HG03108 (cell line): ENCODE results near the gene YWHAG.
"Not testable (repeated sequence)": the region's sequence is repeated elsewhere in the genome, so short reads cannot be mapped to it uniquely, and the experiment has no call there.

Experiments
- ATAC-seq: cut with Tn5 transposase; IDR thresholded peaks from one replicate; pipeline ENCODE4 v1.9.1; 2021; ENCODE audit warnings: moderate library complexity; ENCODE audit not compliant: unreplicated experiment

Gene YWHAG

DNA sequence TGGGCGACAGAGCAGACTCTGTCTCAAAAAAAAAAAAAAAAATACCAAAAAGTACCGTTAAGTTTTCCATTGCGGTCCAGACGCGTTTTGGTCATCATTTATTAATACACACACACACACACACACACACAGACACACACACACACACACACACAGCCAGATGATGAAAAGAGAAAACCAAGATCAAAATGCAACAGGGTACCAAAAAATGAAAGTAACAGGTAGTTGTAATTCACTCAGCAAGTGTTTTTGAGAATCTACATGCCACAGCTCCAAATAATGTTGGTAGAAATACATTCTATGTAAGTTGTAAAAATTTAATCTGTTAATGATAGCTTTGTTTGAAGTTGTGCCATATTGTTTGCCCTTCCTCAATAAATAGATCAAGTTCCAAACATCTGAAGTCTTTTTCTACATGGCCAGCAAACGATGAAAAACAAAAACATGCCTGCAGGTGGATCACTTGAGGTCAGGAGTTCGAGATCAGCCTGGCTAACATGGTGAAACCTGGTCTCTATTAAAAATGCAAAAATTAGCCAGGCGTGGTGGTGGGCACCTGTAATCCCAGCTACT, 9.4 kb downstream of the YWHAG start:
- no peak for ATAC-seq

DNA sequence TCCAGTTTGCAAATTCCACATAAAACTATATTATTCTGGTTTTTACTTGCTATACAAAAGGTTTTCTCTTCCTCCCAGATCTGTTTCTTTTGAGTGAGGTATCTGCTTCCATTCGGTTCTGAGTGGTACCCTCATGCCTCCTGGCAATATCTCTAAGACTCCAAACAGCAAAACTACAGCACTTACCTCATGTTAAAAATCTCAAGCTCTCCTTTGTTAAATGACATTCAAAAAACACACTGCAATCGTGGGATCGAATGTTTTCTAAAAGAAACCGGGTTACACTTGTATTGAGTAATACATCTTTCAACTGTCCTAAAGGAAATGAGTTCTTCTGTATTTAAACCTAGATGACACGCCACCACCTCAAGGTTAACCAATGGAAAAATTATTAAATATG, 11.1 kb downstream of the YWHAG start:
- no peak for ATAC-seq

DNA sequence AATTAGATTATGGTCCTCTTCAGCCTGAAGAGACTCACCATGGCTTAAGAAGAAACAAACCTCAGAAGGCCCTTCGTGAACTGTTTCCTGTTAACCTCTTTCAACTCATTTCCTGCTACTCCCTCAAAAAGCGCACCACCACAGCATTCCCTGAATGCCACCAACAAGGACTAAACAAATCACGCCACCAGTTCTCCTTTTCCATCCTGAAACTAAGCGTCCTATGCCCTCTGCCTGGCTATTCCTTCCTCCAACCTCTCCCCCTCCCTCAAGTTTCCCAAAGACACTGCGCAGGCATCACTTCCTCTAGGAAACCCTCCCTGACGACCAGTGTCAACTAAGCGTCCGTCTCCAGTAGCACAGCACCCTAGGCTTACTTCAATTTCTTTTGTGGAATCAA, 12.0 kb downstream of the YWHAG start:
- ATAC-seq: no peak

DNA sequence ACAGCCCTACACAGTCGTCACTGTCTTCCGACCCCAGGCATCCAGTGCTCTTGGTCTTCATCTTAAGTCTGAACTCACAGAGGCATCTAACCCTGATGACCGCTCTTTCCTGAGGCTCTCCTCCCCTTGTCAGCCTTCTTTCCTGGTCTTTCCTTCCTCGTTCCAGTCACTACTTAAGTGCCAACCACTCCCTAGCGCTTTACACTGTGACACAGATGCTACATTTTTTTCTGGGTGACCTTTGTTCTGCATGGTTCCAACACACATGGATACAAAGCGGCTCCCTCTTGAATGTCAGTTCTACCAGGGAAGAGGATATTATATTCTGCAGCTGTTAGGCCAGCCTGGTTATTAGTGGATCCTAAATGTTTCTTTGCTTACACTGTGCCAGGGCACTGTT, 12.7 kb downstream of the YWHAG start:
- no peak for ATAC-seq

DNA sequence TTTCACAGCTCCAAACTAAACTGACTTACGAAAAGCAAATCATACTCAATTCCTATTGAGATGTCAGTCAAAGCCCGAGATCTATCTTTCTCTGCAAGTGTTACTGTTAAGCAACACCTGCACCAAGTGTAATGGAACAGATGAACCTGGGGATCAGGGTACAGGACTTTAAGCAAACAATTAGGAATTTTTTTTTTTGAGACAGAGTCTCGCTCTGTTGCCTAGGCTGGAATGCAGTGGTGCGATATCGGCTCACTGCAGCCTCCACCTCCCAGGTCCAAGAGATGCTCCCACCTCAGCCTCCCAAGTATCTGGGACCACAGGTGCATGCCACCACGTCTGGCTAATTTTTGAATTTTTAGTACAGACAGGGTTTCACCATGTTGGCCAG, 14.9 kb downstream of the YWHAG start:
- ATAC-seq: no peak

DNA sequence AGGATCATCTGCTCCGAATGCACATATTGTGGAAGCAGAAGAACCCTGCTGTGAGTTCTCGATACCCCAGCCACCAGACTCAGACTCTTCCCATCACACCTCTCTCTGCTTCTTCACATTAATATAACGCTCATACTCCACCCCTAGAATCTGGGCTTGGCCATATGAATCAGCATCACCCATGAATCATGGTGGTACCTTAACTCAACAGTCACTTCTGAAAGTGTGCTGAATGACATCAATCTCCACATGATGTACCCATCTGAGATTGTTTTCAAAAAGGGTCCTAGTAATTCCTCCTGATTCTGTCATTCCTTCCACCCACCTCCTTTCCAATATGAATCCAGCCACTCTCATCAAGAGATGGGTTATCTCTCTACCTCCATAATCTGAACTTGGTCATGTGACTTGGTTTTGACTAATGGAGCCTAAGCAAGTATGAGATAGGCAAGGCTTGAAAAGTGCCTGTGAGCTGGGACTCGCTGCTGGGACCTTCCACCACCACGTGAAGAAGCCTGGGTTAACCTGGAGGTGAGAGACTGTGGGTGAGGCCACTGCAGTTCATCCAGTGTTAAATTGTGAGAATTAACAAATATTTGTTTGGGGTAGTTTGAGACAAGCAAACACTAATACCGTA, 15.4 kb downstream of the YWHAG start:
- no peak for ATAC-seq

DNA sequence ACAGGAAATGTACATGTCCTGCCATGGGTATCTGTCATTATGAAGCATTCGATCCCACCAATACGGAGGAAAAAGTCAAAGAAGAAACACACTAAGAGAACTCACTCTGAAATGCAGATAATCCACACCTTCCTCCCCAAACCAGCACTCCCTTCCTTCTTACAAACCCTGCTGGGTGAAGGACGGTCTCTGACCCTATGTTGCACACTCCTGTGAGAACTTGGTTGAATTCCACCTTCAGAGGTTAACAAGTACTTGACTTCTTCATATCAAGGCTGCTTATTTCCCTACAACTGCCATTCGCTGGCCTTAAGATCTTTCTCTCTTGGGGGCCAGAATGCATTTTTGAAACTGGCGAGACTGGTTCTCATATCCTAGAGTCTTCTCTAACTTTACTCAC, 16.6 kb downstream of the YWHAG start:
- ATAC-seq: no peak

DNA sequence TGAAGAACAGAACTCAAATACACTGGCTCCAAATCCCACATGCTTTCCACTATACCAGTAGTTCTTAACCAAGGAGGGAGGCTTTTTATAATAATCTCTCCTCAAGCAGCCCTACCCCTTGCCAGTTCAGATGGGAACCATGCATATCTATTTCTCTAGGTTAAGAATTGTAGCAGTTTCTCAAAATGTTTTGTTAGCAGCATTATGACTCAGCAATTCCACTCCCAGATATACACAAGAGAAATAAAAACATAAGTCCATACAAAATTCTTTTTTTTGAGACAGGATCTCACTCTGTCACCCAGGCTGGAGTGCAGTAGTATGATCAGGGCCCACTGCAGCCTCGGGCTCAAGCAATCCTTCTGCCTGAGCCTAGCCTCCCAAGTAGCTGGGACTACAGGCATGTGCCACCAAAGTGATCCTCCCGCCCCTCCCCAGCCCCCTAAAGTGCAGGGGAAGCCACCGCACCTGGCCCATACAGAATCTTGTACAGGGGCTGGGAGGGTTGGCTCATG, 18.1 kb downstream of the YWHAG start:
- ATAC-seq: no peak

DNA sequence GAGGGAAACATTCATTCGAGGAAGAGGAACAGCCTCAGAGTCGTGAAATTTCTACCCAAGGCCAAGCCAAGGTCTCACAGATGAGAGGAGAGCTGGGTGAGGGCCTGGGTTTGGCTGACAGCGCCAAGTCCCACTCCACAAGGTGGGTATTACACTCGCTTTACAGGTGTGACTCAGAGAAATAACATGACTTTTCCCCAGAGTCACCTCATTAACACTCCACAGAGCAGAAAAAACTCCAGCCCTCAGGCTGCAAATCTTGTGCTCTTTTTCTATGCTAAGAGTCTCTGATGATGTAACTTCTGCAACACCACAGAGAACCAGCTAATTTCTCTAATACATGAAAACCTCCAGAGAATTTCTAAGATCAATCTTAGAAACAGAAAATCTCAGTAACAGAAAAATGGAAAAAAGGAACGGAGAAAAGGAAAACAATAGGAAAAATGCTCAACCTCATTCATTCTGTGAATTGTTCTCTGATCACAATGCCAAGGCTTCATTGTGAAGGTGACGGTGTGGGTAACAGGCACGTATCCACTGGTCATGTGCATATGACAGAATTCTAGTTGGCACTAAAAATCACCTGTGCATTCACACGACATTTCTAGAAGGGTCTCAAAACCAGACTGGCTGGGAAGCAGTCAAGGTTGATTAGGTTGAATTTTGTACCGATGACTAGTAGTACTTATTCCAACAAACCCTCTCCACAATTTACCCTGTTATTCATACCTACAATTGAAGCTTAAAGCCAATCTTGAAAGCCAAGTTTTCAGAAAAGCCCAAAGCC, 20.3 kb downstream of the YWHAG start:
- ATAC-seq: no peak

DNA sequence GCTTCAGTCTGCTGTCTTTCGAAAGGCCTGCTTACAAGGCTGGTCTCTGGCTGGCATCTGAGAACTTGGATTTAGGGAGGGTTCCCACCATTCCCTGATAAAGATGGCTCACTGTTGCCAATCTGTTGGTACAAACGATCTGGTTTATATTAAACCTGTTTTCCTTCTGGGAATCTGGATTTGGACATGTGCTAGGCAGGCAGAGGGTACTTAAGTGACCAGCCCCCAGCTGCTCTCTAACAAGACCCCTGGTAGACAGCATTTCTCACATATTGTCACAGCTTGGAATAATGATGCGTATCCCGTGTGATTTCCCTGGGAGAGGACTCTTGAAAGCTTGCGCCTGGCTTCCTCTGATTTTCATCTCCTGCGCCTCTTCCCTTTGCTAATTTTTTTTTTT, 21.6 kb downstream of the YWHAG start:
- ATAC-seq: no peak

DNA sequence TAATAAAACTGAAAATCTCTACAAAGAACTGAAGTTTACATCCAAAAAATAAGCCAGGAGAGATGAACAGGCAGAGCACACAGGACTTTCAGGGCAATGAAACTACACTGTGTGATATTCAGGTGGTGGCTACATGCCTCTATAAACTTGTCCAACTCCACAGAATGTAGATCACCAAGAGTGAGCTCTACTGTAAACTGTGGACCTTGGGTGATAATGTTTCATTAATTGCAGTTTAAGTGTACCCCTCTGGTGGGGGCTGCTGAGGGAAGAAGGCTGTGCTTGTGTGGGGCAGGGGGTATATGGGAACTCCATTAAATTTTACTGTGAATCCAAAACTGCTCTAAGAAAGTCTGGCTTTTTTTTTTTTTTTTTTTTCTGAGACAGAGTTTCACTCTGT, 22.7 kb downstream of the YWHAG start:
- ATAC-seq: no peak

DNA sequence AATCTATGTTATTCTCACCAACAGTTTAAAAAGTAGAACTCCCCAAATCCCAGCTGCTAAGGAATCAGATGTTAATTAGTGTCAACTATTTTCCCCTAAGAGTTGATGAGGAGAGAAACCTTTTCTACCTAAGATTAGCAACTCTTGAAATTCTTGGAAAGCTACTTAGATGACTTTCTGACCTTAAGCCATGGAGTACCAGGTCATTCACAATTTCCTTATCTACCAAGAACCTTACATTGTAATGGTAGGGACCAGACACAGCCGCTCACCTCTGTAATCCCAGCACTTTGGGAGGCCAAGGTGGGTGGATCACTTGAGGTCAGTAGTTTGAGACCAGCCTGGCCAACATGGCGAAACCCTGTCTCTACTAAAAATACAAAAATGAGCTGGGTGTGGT, 23.4 kb downstream of the YWHAG start:
- ATAC-seq: not testable (repeated sequence)

DNA sequence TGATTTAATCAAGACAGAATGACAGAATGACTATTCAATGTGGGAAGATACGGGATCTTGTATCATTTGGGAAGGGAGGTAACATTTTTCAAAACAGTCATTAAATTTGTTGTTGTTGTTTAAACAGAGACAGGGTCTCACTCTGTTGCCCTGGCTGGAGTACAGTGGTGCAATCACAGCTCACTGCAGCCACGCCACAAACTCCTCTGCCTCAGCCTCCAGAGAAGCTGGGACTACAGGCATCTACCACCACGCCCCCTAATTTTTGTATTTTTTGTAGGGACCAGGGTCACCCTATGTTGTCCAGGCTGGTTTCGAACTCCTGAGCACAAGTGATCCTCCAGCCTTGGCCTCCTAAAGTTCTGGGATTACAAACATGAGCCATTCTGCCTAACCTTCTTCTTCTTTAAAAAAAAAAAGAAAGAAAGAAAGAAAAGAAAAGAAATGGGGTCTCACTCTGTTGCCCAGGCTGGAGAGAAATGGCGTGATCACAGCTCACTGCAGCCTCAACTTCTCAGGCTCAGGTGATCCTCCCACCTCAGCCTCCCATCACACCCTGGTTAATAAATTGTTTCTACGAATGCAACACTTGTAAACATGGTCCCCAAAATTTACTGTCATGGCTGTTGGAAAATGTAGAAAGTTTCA, 24.3 kb downstream of the YWHAG start:
- ATAC-seq: no peak

DNA sequence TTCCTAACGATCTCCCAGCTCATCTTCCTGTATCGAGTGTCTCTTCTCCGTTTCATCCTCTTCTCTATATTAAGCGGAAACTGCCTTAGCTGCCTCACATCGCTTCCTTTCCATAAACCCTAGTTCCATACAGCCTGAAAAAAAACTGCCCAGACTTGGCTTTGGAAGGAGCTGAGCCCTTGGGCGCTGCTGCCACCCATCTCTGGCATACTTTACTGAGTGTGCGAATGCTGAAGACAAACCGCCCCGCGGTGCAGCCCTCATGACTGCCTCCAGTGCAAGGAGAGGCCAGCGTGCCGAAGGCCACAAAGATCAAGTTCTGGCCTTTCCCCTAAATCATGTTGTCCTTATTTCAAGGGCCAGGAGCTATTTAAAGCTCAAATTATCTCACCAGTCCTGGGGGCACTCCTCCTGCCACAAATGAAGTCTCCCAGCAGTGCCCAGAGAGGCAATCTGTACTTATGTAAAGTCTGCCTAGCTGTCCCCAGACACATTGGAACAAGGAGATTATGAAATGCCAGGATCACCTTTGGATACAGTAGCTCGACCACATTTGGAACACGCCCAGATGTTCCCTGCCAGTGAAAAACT, 25.2 kb downstream of the YWHAG start:
- no peak for ATAC-seq

DNA sequence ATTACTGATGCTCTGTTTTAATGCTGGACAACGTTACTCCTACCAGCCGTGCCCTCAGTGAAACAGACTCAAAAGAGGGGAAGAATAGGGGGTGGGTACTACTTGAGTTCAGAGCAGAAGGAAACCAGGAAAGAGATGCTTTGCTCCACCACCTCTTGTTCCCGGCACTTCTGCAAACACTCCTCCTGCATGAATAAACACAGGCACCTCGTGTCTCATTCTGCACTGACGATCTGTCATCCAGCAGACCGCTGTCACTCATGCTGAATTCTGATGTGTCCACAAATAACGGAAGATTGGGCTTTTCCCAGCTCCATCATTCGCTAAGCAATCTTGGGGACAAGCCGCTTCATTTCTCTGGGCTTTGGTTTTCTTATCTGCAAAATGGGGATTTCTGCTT, 26.7 kb downstream of the YWHAG start:
- no peak for ATAC-seq

DNA sequence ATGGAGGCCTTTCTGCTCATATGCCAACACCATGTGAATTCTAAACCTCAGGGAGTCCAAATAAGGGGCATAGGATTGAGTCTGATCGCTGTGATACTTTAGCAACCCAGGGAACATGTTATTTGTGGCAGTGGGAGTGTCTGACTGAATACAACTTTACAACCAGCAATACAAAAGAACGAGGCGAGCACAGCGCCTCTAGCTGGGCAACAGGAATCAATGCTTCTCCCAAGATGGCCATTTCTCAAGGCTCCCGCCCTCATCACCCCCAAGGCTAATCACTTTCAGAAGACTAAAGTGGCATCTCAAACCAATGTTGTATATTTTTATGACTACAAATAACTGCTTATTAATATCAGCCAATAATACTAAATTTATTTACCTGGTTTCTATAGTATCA, 28.1 kb downstream of the YWHAG start:
- ATAC-seq: no peak

DNA sequence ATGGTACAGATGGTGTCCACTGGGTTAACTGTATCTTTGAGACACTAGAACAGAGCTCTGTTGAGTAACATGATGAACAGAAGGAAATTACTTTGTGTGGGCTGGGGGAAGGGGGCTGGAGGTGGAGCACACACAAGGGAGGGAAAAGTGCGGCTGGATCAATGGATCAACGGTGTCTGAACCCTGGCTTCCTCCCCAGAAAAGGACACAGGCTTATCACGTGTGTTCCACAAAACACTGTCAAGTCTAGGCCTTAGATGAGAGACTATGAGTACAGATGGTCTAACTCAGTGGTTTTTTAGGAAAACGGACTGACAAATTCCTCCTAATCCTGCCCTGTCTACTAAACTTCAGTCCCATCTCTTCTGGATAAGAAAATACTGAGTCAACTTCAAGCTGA, 28.5 kb downstream of the YWHAG start:
- no peak for ATAC-seq

DNA sequence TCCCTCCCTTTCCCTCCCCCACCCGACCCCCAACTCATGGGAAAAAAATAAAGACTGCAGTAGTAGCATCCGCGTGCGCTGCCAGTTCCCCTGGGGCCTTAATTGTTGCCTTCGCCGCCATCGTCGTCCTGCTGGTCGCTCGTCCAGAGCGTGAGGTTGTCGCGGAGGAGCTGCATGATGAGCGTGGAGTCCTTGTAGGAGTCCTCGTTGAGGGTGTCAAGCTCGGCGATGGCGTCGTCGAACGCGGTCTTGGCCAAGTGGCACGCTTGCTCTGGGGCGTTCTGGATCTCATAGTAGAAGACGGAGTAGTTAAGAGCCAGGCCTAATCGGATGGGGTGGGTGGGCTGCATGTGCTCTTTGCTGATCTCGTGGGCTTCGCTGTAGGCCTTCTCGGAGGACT, 29.3 kb downstream of the YWHAG start:
- ATAC-seq: no peak

DNA sequence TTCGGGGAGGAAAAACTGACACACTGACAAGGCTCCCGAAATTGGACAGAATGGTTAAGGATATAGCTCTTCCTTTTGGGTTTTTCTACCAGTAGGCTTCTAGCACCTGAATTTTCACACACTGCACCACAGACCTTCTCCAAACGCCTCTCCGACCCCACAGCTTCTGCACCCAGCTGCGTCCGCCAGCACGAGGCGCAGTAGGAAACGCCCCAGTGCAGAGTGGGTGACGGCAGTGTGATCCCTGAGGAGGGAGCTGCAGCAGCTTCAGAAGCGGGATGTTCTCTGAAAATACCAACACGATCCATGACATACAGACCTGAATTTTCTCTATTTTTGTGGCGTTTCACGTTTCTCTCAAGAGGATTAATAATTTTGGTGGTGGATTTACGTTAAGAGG, 30.4 kb downstream of the YWHAG start:
- no peak for ATAC-seq

DNA sequence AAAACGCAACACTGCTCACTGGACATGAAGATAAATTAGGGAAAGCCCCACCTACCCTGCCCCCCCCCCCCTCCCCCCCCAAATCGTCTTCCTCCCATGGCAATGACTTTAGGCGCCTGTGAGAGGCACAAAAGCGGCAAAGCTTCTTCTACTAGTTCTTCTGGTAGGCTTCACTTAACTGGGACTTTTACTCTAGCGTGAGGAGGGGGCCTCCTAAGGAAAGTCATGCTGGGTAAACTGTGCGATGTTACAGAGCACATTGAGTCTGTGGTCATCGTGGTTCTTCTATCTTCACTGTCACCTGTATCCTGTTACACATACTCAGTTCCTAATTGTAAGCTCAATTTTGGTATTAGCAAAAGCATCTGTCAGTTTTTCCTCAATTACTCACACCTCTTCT, 31.2 kb downstream of the YWHAG start:
- ATAC-seq: no peak

DNA sequence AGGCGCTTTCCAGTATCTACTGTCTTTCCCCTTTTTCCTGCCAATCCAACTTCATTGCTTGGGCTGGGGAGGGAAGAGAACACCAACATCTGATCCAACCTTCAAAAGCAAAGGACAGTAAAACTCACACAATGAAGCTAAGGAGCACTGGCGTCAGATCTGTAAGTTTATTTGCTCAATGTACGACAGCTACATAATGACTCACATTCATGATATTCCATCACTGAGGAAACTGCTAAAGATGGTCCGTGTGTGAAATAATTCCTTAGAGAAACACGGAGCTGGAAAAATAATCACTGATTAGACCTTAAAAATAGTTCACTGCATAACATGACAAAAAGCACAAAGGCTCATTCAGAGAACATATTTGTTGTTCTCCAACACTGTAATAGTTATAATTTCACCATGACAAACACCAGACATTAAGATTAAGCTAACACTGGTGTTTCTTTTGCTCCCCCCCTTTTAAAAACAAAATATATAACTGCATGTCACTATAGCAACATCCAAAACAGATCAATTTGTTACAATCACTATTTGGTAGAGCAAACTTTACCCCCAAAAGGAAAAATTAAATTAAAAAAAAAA, 32.1 kb downstream of the YWHAG start:
- no peak for ATAC-seq
